HepG2 (cell line): ENCODE data around the gene ZPR1. TPM values are rescaled to one million over a fixed set of nuclear protein-coding genes. Genes with fewer than 3 reads are reported as not detected.

Experiments used
- ARHGAP35 ChIP-seq: sonication (generic); formaldehyde crosslinking; IDR thresholded peaks from 2 replicates; pipeline ENCODE4 v1.9.0; 2022; ENCODE audit warnings: mild to moderate bottlenecking, inconsistent platforms, moderate library complexity, missing genetic modification reagents, borderline replicate concordance
- BHLHE40 ChIP-seq: IDR thresholded peaks from 2 replicates; pipeline ENCODE4 v1.6.1; 2011; ENCODE audit warnings: low read length, improper control_type of control experiment
- ELF1 ChIP-seq: sonication (generic); formaldehyde crosslinking; IDR thresholded peaks from 2 replicates; pipeline ENCODE4 v1.4.0; 2020; ENCODE audit warnings: missing genetic modification reagents
- FOXJ3 ChIP-seq: sonication (generic); formaldehyde crosslinking; IDR thresholded peaks from 2 replicates; pipeline ENCODE4 v1.4.0; 2020; ENCODE audit warnings: missing genetic modification reagents, mild to moderate bottlenecking, borderline replicate concordance
- HNRNPUL1 ChIP-seq: fragments of 200-400 bp; formaldehyde crosslinking; IDR thresholded peaks from 2 replicates; pipeline ENCODE4 v1.6.1; 2017; ENCODE audit warnings: low read depth, mild to moderate bottlenecking, low read length, moderate library complexity
- KLF16 ChIP-seq, 2 experiments: sonication (generic) in 1 of 2; formaldehyde crosslinking in 1 of 2; IDR thresholded peaks; 2 replicates each; pipeline versions ENCODE4 v1.6.1 to v1.8.0; 2016 to 2023; ENCODE audit warnings: missing genetic modification reagents in 2 of 2, missing compliant biosample characterization in 1 of 2
- LCORL ChIP-seq, 2 experiments: fragments of 450-650 bp in 1 of 2; sonication (generic) in 1 of 2; formaldehyde crosslinking in 1 of 2; IDR thresholded peaks; 2 replicates each; pipeline versions ENCODE4 v1.5.0 to v1.6.1; 2017 to 2020; ENCODE audit warnings: antibody characterized with exemption in 1 of 2, missing genetic modification reagents in 1 of 2
- MYPOP ChIP-seq: sonication (generic); formaldehyde crosslinking; IDR thresholded peaks from 2 replicates; pipeline ENCODE4 v1.8.1; 2023; ENCODE audit warnings: mild to moderate bottlenecking, moderate library complexity, missing genetic modification reagents
- NR1H2 ChIP-seq: sonication (generic); formaldehyde crosslinking; IDR thresholded peaks from 2 replicates; pipeline ENCODE4 v1.8.1; 2022; ENCODE audit warnings: low read depth, missing genetic modification reagents, borderline replicate concordance
- NR2C2 ChIP-seq: sonication (generic); formaldehyde crosslinking; IDR thresholded peaks from 2 replicates; pipeline ENCODE4 v1.4.0; 2020; ENCODE audit warnings: missing genetic modification reagents, mild to moderate bottlenecking, moderate library complexity, borderline replicate concordance
- POLR2G ChIP-seq: fragments of 200-400 bp; formaldehyde crosslinking; IDR thresholded peaks from 2 replicates; pipeline ENCODE4 v1.6.1; 2018; ENCODE audit warnings: mild to moderate bottlenecking, low read depth, low read length, moderate library complexity
- RXRB ChIP-seq: IDR thresholded peaks from 2 replicates; pipeline ENCODE4 v1.6.1; 2016; ENCODE audit warnings: borderline replicate concordance, missing genetic modification reagents, missing compliant biosample characterization
- SIX4 ChIP-seq: sonication (generic); formaldehyde crosslinking; IDR thresholded peaks from 2 replicates; pipeline ENCODE4 v1.4.0; 2020; ENCODE audit warnings: missing genetic modification reagents
- TEF ChIP-seq: sonication (generic); formaldehyde crosslinking; IDR thresholded peaks from 2 replicates; pipeline ENCODE4 v1.5.0; 2020; ENCODE audit warnings: missing genetic modification reagents
- U2AF2 ChIP-seq: fragments of 200-400 bp; formaldehyde crosslinking; IDR thresholded peaks from 2 replicates; pipeline ENCODE4 v1.6.1; 2017; ENCODE audit warnings: low read depth, mild to moderate bottlenecking, low read length
- ZNF160 ChIP-seq: sonication (generic); formaldehyde crosslinking; IDR thresholded peaks from 2 replicates; pipeline ENCODE4 v1.8.0; 2022; ENCODE audit warnings: mild to moderate bottlenecking, inconsistent platforms, missing genetic modification reagents
- ZNF501 ChIP-seq: sonication (generic); formaldehyde crosslinking; IDR thresholded peaks from 2 replicates; pipeline ENCODE4 v1.5.1; 2020; ENCODE audit warnings: mild to moderate bottlenecking, moderate library complexity, missing genetic modification reagents
- ZNF503 ChIP-seq: sonication (generic); formaldehyde crosslinking; IDR thresholded peaks from 2 replicates; pipeline ENCODE4 v1.4.0; 2020; ENCODE audit warnings: missing genetic modification reagents
- ZNF644 ChIP-seq: IDR thresholded peaks from 2 replicates; pipeline ENCODE4 v1.6.1; 2016; ENCODE audit warnings: low read depth
- ZNF747 ChIP-seq: sonication (generic); formaldehyde crosslinking; IDR thresholded peaks from 2 replicates; pipeline ENCODE4 v1.8.1; 2023; ENCODE audit warnings: missing genetic modification reagents, mild to moderate bottlenecking, borderline replicate concordance
- polyA plus RNA-seq, 8 experiments: library from polyadenylated mRNA; depleted of rRNA in 3 of 8; stranded (reverse) in 7 of 8; unstranded in 1 of 8; fragments of >200 nt; fragmentation: Illumina TruSeq in 4 of 8; extraction: Trizol in 4 of 8; gene quantifications; 2 replicates each; pipeline versions ENCODE4 v1.2.1 to v1.2.3, GENCODE V29; 2011 to 2016; ENCODE audit warnings: low read depth in 4 of 8, missing spikeins in 1 of 8, mixed read lengths in 1 of 8; ENCODE audit not compliant: insufficient read depth in 1 of 8
- total RNA-seq, 5 experiments: library from RNA; depleted of rRNA; stranded (reverse); fragments of >200 nt; fragmentation: Illumina TruSeq; extraction: Trizol; gene quantifications; 2 replicates each; pipeline ENCODE4 v1.2.3, GENCODE V29; 2016; ENCODE audit warnings: low read depth in 1 of 5
- TF ChIP-seq, protein P1 (sequence below): sonication (generic); formaldehyde crosslinking; IDR thresholded peaks from 2 replicates; pipeline ENCODE4 v1.8.0; 2022; ENCODE audit warnings: missing genetic modification reagents, mild to moderate bottlenecking, borderline replicate concordance
- TF ChIP-seq, protein P2 (sequence below): IDR thresholded peaks from 2 replicates; pipeline ENCODE4 v1.6.1; 2016; ENCODE audit warnings: mild to moderate bottlenecking

ZPR1 gene
- total and polyA plus RNA-seq, 2 of the 13 experiments (the other 11 are each of a cell fraction or from before 2014, with no cell fraction given), result 40.0 to 79.3 TPM

DNA sequence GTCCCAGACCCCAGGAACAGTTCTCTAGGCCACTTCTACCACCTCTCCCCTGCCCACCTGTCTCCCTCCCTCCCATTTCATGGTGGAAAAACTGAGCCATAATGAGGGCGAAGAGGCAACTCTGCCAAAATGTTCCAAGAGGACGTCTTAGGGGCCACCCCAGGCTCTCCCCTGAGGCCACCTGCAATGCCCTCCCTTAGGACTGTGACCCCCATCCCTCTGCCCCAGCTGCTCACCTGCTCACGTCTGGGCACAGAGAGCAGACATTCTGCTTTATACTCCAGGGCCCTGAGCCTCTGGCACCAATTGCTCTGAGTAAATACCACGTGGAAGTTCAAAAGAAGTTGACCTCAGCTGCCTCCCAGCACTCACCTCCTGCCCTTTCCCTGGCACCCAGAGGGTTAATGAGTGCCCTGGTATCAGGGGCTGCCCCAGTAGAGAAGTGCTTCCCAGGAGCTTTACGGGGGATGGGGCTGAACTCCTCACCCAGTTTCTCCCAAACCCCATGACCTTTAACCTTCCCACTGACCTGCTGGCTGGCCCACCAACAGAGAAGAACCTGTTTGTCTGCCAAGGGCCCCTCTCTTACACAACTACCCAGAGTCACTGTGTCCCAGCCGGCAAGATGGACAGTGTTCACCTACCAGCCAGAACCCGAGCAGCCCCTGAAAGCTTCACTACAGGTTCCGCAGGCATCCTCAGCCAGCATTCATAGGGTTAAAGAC is 4.5 kb upstream of the ZPR1 start (continued):
- TF ChIP-seq ZNF503 (CRISPR knock-in tag) (peak; percentile 73), ZNF501 (CRISPR knock-in tag) (peak; percentile 43; the same call in 1 of the 2 replicates), NR1H2 (CRISPR knock-in tag) (no peak), SIX4 (CRISPR knock-in tag) (no peak), FOXJ3 (CRISPR knock-in tag) (peak; percentile 63; the same call in 1 of the 2 replicates), HNRNPUL1 (no peak), TEF (CRISPR knock-in tag) (0 out of 2 replicates have a peak, but pooled peaks have one; percentile 57), ELF1 (CRISPR knock-in tag) (0 out of 2 replicates have a peak, but pooled peaks have one; percentile 6), RXRB (CRISPR knock-in tag) (peak; percentile 91), NR2C2 (CRISPR knock-in tag) (peak; percentile 94), LCORL (IDR thresholded peaks at IDR 0.05) (no peak), LCORL (CRISPR knock-in tag; IDR thresholded peaks at IDR 0.05) (peak; percentile 61; the same call in 1 of the 2 replicates), U2AF2 (0 out of 2 replicates have a peak, but pooled peaks have one; percentile 24), BHLHE40 (peak; percentile 31; the same call in 1 of the 2 replicates), MYPOP (CRISPR knock-in tag) (peak; percentile 60; the same call in 1 of the 2 replicates), ZNF160 (CRISPR knock-in tag) (peak; percentile 24; the same call in 1 of the 2 replicates), ARHGAP35 (peak; percentile 35; the same call in 1 of the 2 replicates), KLF16 (CRISPR knock-in tag; IDR thresholded peaks at IDR 0.05) (0 out of 4 replicates have a peak, but pooled peaks of 1 of the 2 experiments have one; percentile 37), ZNF747 (peak; percentile 53), ZNF644 (CRISPR knock-in tag) (0 out of 2 replicates have a peak, but pooled peaks have one; percentile 13), POLR2G (peak; percentile 84)
- TF ChIP-seq, protein P1, sequence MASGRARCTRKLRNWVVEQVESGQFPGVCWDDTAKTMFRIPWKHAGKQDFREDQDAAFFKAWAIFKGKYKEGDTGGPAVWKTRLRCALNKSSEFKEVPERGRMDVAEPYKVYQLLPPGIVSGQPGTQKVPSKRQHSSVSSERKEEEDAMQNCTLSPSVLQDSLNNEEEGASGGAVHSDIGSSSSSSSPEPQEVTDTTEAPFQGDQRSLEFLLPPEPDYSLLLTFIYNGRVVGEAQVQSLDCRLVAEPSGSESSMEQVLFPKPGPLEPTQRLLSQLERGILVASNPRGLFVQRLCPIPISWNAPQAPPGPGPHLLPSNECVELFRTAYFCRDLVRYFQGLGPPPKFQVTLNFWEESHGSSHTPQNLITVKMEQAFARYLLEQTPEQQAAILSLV, result peak; percentile 64; the same call in 1 of the 2 replicates
- TF ChIP-seq, protein P2, sequence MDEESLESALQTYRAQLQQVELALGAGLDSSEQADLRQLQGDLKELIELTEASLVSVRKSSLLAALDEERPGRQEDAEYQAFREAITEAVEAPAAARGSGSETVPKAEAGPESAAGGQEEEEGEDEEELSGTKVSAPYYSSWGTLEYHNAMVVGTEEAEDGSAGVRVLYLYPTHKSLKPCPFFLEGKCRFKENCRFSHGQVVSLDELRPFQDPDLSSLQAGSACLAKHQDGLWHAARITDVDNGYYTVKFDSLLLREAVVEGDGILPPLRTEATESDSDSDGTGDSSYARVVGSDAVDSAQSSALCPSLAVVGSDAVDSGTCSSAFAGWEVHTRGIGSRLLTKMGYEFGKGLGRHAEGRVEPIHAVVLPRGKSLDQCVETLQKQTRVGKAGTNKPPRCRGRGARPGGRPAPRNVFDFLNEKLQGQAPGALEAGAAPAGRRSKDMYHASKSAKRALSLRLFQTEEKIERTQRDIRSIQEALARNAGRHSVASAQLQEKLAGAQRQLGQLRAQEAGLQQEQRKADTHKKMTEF, result peak; percentile 66
